IMR-90 (cell line): Measurements from ENCODE around the gene SMARCA4. TPM values are rescaled to one million over a fixed set of nuclear protein-coding genes. Genes with fewer than 3 reads are reported as not detected.

Experiments used
- ATAC-seq: fragments of 200-7000 bp; cut with Tn5 transposase; 2 replicates; pipeline ENCODE4 v1.9.1; 2020; ENCODE audit warnings: low read depth, mild to moderate bottlenecking, moderate library complexity
- BruUV-seq: library from RNA; stranded (reverse); fragments of 400-500 nt; replicated peaks from 2 replicates; lab custom pipeline; 2021; lab: Mats Ljungman, UMichigan
- CTCF ChIA-PET: fragments of 300-600 bp; formaldehyde crosslinking; extraction: SDS; loops from one replicate; lab custom pipeline; 2021; ENCODE audit warnings: antibody characterized with exemption; lab: Yijun Ruan, JAX
- POLR2A ChIA-PET: fragments of 300-600 bp; sonication (Branson Sonifier 250); formaldehyde crosslinking; loops from one replicate; lab custom pipeline; 2022; ENCODE audit warnings: antibody characterized with exemption; ENCODE audit not compliant: unreplicated experiment; lab: Charles Lee
- DNase-seq: peaks from one replicate; pipeline ENCODE4 v3.0.0; 2013
- H2AFZ ChIP-seq: replicated peaks from 2 replicates; pipeline ENCODE3; 2013; ENCODE audit warnings: low read length, mild to moderate bottlenecking; ENCODE audit not compliant: poor library complexity
- H2AK5ac ChIP-seq: 2 replicates; pipeline ENCODE4 v1.6.1; 2013; ENCODE audit warnings: low read depth, low read length, inconsistent platforms
- H2AK9ac ChIP-seq: replicated peaks from 2 replicates; pipeline ENCODE3; 2013; ENCODE audit warnings: mild to moderate bottlenecking, low read depth, low read length, moderate library complexity; ENCODE audit not compliant: poor library complexity
- H2BK120ac ChIP-seq: 2 replicates; pipeline ENCODE4 v1.6.1; 2013; ENCODE audit warnings: low read depth, low read length, inconsistent platforms
- H2BK15ac ChIP-seq: 3 replicates; pipeline ENCODE4 v1.6.1; 2013; ENCODE audit warnings: low read depth, low read length, inconsistent platforms
- H2BK20ac ChIP-seq: 2 replicates; pipeline ENCODE4 v1.6.1; 2013; ENCODE audit warnings: low read depth, mild to moderate bottlenecking, inconsistent platforms, low read length, moderate library complexity
- H2BK5ac ChIP-seq: 2 replicates; pipeline ENCODE4 v1.6.1; 2013; ENCODE audit warnings: mild to moderate bottlenecking, low read depth, low read length, inconsistent platforms; ENCODE audit not compliant: poor library complexity, severe bottlenecking
- H3K14ac ChIP-seq: replicated peaks from 2 replicates; pipeline ENCODE4 v1.6.1; 2013; ENCODE audit warnings: low read depth, low read length, inconsistent platforms
- H3K18ac ChIP-seq: 2 replicates; pipeline ENCODE4 v1.6.1; 2013; ENCODE audit warnings: low read depth, low read length, control low read depth
- H3K23ac ChIP-seq: 2 replicates; pipeline ENCODE4 v1.6.1; 2013; ENCODE audit warnings: low read depth, low read length, inconsistent platforms
- H3K27ac ChIP-seq: 2 replicates; pipeline ENCODE4 v1.5.1; 2013; ENCODE audit warnings: mild to moderate bottlenecking, control low read depth, low read length; ENCODE audit not compliant: insufficient read depth
- H3K27me3 ChIP-seq: 2 replicates; pipeline ENCODE4 v1.6.1; 2013; ENCODE audit warnings: low read length; ENCODE audit not compliant: control insufficient read depth, insufficient read depth
- H3K36me3 ChIP-seq: 2 replicates; pipeline ENCODE4 v1.6.1; 2013; ENCODE audit warnings: low read length, mixed read lengths; ENCODE audit not compliant: control insufficient read depth, insufficient read depth
- H3K4ac ChIP-seq: 2 replicates; pipeline ENCODE4 v1.6.1; 2013; ENCODE audit warnings: low read depth, low read length, inconsistent platforms
- H3K4me1 ChIP-seq: 2 replicates; pipeline ENCODE4 v1.6.1; 2013; ENCODE audit warnings: low read length, mixed read lengths; ENCODE audit not compliant: control insufficient read depth, insufficient read depth
- H3K4me2 ChIP-seq: 2 replicates; pipeline ENCODE4 v1.6.1; 2013; ENCODE audit warnings: low read depth, mild to moderate bottlenecking, control low read depth, low read length, moderate library complexity
- H3K4me3 ChIP-seq: 2 replicates; pipeline ENCODE4 v1.5.1; 2013; ENCODE audit warnings: low read depth, mild to moderate bottlenecking, control low read depth, low read length, moderate library complexity; ENCODE audit not compliant: insufficient read depth
- H3K56ac ChIP-seq: 2 replicates; pipeline ENCODE4 v1.6.1; 2013; ENCODE audit warnings: low read length, inconsistent platforms; ENCODE audit not compliant: insufficient read depth; ENCODE audit errors: extremely low read depth
- H3K79me1 ChIP-seq, 2 experiments: 2 replicates each; pipeline ENCODE4 v1.6.1; 2013; ENCODE audit warnings: low read length in 2 of 2, inconsistent platforms in 1 of 2, low read depth in 1 of 2
- H3K9ac ChIP-seq: 2 replicates; pipeline ENCODE4 v1.6.1; 2013; ENCODE audit warnings: low read depth, low read length, control low read depth
- H3K9me1 ChIP-seq: 2 replicates; pipeline ENCODE4 v1.6.1; 2013; ENCODE audit warnings: low read length, inconsistent platforms; ENCODE audit not compliant: insufficient read depth
- H3K9me3 ChIP-seq: 2 replicates; pipeline ENCODE4 v1.6.1; 2013; ENCODE audit warnings: low read length; ENCODE audit not compliant: control insufficient read depth, insufficient read depth
- H4K20me1 ChIP-seq: 2 replicates; pipeline ENCODE4 v1.6.1; 2013; ENCODE audit warnings: low read length, inconsistent platforms; ENCODE audit not compliant: insufficient read depth
- H4K5ac ChIP-seq: 2 replicates; pipeline ENCODE4 v1.6.1; 2013; ENCODE audit warnings: mild to moderate bottlenecking, low read depth, low read length, control low read depth
- H4K8ac ChIP-seq, 2 experiments: 2 replicates each; pipeline ENCODE4 v1.6.1; 2013; ENCODE audit warnings: low read depth in 2 of 2, low read length in 2 of 2, control low read depth in 1 of 2, inconsistent platforms in 1 of 2
- H4K91ac ChIP-seq: 2 replicates; pipeline ENCODE4 v1.6.1; 2013; ENCODE audit warnings: low read depth, low read length, inconsistent platforms; ENCODE audit not compliant: insufficient read depth
- NFE2L2 ChIP-seq: fragments of 150-350 bp; IDR thresholded peaks from 2 replicates; pipeline ENCODE4 v1.6.1; 2016; ENCODE audit warnings: low read depth, mild to moderate bottlenecking, low read length
- RAD21 ChIP-seq: IDR thresholded peaks from 2 replicates; pipeline ENCODE4 v1.6.1; 2012; ENCODE audit warnings: low read length, improper control_type of control experiment
- WGBS, 2 experiments: methylation state at CpG; one replicate each; pipeline versions ENCODE4 v1.1.5 to v1.1.7; 2013; ENCODE audit warnings: missing lambda C conversion rate in 2 of 2; ENCODE audit not compliant: insufficient read length in 1 of 2; ENCODE audit errors: extremely low coverage in 2 of 2; 5-methylcytosine and 5-hydroxymethylcytosine counted together
- dilution Hi-C: fragments of 300-500 bp; cut with HindIII; formaldehyde crosslinking; loops from one replicate; pipeline ENCODE4 v1.14.3; 2018; ENCODE audit warnings: low sequenced_read_pairs; ENCODE audit not compliant: unreplicated experiment
- in situ Hi-C: fragments of 300-500 bp; cut with MboI; formaldehyde crosslinking; loops from 3 replicates; pipeline ENCODE4 v1.14.3; 2019; ENCODE audit warnings: low sequenced_read_pairs, inconsistent platforms, mixed read lengths
- intact Hi-C: fragments of 100-400 bp; cut with micrococcal nuclease; formaldehyde crosslinking; loops from 2 replicates; pipeline ENCODE4 v1.10.0; 2022
- polyA plus RNA-seq, 3 experiments: library from polyadenylated mRNA; depleted of rRNA; stranded (reverse); fragments of >200 nt; gene quantifications; 2 replicates each; pipeline ENCODE4 v1.2.3, GENCODE V29; 2012; ENCODE audit warnings: low replicate concordance in 1 of 3
- total RNA-seq: library from RNA; depleted of rRNA; stranded (reverse); fragments of >200 nt; gene quantifications from 2 replicates; pipeline ENCODE4 v1.2.3, GENCODE V29; 2012

Gene SMARCA4
- total and polyA plus RNA-seq, 2 of the 4 experiments (the other 2 are of a cell fraction) = 41.4 to 85.6 TPM

GRCh38 chr19:11101057-11101456, 140.2 kb downstream of the SMARCA4 start:
- H3K9me3 ChIP-seq = no peaks in the 10 kb centered on the region
- H3K36me3 ChIP-seq = peaks cover 41% of the 10 kb centered on the region
- H3K79me1 ChIP-seq = peaks cover 22 to 60% of the 10 kb centered on the region in 2 experiments
- peaks cover 3% of the 10 kb centered on the region for H3K4me1 ChIP-seq
- in situ Hi-C loops = no loop called here
- no peak overlapping the region for H2AK9ac ChIP-seq
- ATAC-seq (no peak), DNase-seq (no peak)
- no peak overlapping the region for H3K9ac ChIP-seq
- H3K4me2 ChIP-seq = no peak overlapping the region
- ChIA-PET CTCF (no interaction called here), POLR2A (interaction anchor here (0.6 kb wide), 1 partner anchor 10 kb away, joined by 3 read pairs; no protein-coding TSS in a partner anchor)
- H3K4ac ChIP-seq = no peak overlapping the region
- H3K18ac ChIP-seq = no peak overlapping the region
- H3K27me3 ChIP-seq = no peaks in the 10 kb centered on the region
- H3K4me3 ChIP-seq = no peak overlapping the region
- peaks cover 7% of the 10 kb centered on the region for H3K9me1 ChIP-seq
- H4K8ac ChIP-seq = no peak overlapping the region
- H2AFZ ChIP-seq = no peak overlapping the region
- no peak overlapping the region for H4K91ac ChIP-seq
- no CpG with 5 or more reads among the region's 5 CpGs for WGBS, 2 experiments
- no peak overlapping the region for H2BK20ac ChIP-seq
- H2AK5ac ChIP-seq = no peak overlapping the region
- no peak overlapping the region for H2BK5ac ChIP-seq
- no peak overlapping the region for H3K23ac ChIP-seq
- H4K5ac ChIP-seq = no peak overlapping the region
- H3K14ac ChIP-seq = no peak overlapping the region
- dilution Hi-C loops = no loop called here
- intact Hi-C loops = no loop called here
- no peak overlapping the region for H3K27ac ChIP-seq
- H2BK15ac ChIP-seq = no peak overlapping the region
- peaks cover 41% of the 10 kb centered on the region for H4K20me1 ChIP-seq
- no TSS peak for BruUV-seq
- no peak overlapping the region for H2BK120ac ChIP-seq
- H3K56ac ChIP-seq = no peak overlapping the region
- TF ChIP-seq NFE2L2 (no peak), RAD21 (no peak)
